NCI-H2029 treated with DMSO at 0.1 percent for 48 hours (cell line): ENCODE data around the gene HK3.
A peak's percentile ranks its signal among the peaks of the same experiment; 100 is the strongest.

Source experiments
- DNase-seq: peaks from one replicate; lab custom pipeline; 2025; lab: John Stamatoyannopoulos, UW

HK3 gene

GRCh38 chr5:176899296-176899891, at the start of gene HK3:
TSS of gene HK3 (minus strand) at chr5:176899346. CDS start at chr5:176896159, 3,187 bp downstream.
- no peak for DNase-seq

- DNase-seq: no peak
Measured at GRCh38 chr5:176948458-176948857, 49.3 kb upstream of the HK3 start.

- no peak for DNase-seq
Measured at GRCh38 chr5:176947847-176948246, 48.7 kb upstream of the HK3 start.

- no peak for DNase-seq
Measured at GRCh38 chr5:176944268-176944667, 45.1 kb upstream of the HK3 start.

- DNase-seq: no peak
Measured at GRCh38 chr5:176943816-176944215, 44.7 kb upstream of the HK3 start.

- DNase-seq: no peak
Measured at GRCh38 chr5:176941951-176942350, 42.8 kb upstream of the HK3 start.

GRCh38 chr5:176938472-176938871, 39.3 kb upstream of the HK3 start:
- DNase-seq: no peak

GRCh38 chr5:176935017-176935416, 35.9 kb upstream of the HK3 start:
- DNase-seq: no peak

GRCh38 chr5:176934309-176934930, 35.3 kb upstream of the HK3 start:
- DNase-seq: no peak

GRCh38 chr5:176929654-176930053, 30.5 kb upstream of the HK3 start:
- DNase-seq: no peak

- no peak for DNase-seq
Measured at GRCh38 chr5:176927562-176927961, 28.4 kb upstream of the HK3 start.

GRCh38 chr5:176922817-176923216, 23.7 kb upstream of the HK3 start:
- DNase-seq: no peak

- DNase-seq: no peak
Measured at GRCh38 chr5:176921714-176922113, 22.6 kb upstream of the HK3 start.

GRCh38 chr5:176918613-176919012, 19.5 kb upstream of the HK3 start:
- no peak for DNase-seq

GRCh38 chr5:176916337-176916736, 17.2 kb upstream of the HK3 start:
- peak; percentile 90 for DNase-seq

- peak; percentile 90 for DNase-seq
Measured at GRCh38 chr5:176915906-176916305, 16.8 kb upstream of the HK3 start.

GRCh38 chr5:176912115-176912514, 13.0 kb upstream of the HK3 start:
- DNase-seq: no peak

GRCh38 chr5:176908675-176909368, 9.7 kb upstream of the HK3 start:
- no peak for DNase-seq

GRCh38 chr5:176906796-176907195, 7.7 kb upstream of the HK3 start:
- DNase-seq: no peak

GRCh38 chr5:176906126-176906525, 7.0 kb upstream of the HK3 start:
- DNase-seq: no peak

GRCh38 chr5:176904276-176904675, 5.1 kb upstream of the HK3 start:
- no peak for DNase-seq

GRCh38 chr5:176902911-176903664, 3.9 kb upstream of the HK3 start:
- DNase-seq: no peak
